HEK293 (cell line): ENCODE results near the gene HSPG2.

ENCODE experiments used
- CTCF ChIP-seq: fragments of 450-650 bp; formaldehyde crosslinking; IDR thresholded peaks from 2 replicates; pipeline ENCODE4 v1.5.1; 2016; ENCODE audit warnings: missing biosample characterization, missing genetic modification characterization
- ZNF302 ChIP-seq: fragments of 450-650 bp; formaldehyde crosslinking; IDR thresholded peaks from 2 replicates; pipeline ENCODE4 v1.5.1; 2016; ENCODE audit warnings: missing biosample characterization, missing genetic modification characterization, low read depth
- ZNF639 ChIP-seq: fragments of 450-650 bp; formaldehyde crosslinking; IDR thresholded peaks from 2 replicates; pipeline ENCODE4 v1.5.1; 2016; ENCODE audit warnings: missing biosample characterization, missing genetic modification characterization

- no peak for TF ChIP-seq ZNF302
- TF ChIP-seq CTCF = no peak
- no peak for TF ChIP-seq ZNF639 (tag by site-specific recombination)
These were observed 49.8 kb downstream of the HSPG2 start for GRCh38 chr1:21887216-21887736.
